OCI-LY7 (cell line): ENCODE measurements around the gene DDX42.

Experiments
- EZH2phosphoT487 ChIP-seq: fragments of 200-600 bp; sonication (generic); IDR thresholded peaks from 2 replicates; pipeline ENCODE4 v1.6.1; 2018; ENCODE audit warnings: low read depth, borderline replicate concordance, mild to moderate bottlenecking, mixed run types, antibody characterized with exemption, low read length, moderate library complexity, mixed read lengths
- TF ChIP-seq, protein P1 (sequence below): fragments of 200-600 bp; sonication (generic); conservative IDR thresholded peaks from 2 replicates; pipeline ENCODE4 v1.5.1; 2014; ENCODE audit warnings: mild to moderate bottlenecking, antibody characterized with exemption, low read length, moderate library complexity, mixed read lengths

DNA sequence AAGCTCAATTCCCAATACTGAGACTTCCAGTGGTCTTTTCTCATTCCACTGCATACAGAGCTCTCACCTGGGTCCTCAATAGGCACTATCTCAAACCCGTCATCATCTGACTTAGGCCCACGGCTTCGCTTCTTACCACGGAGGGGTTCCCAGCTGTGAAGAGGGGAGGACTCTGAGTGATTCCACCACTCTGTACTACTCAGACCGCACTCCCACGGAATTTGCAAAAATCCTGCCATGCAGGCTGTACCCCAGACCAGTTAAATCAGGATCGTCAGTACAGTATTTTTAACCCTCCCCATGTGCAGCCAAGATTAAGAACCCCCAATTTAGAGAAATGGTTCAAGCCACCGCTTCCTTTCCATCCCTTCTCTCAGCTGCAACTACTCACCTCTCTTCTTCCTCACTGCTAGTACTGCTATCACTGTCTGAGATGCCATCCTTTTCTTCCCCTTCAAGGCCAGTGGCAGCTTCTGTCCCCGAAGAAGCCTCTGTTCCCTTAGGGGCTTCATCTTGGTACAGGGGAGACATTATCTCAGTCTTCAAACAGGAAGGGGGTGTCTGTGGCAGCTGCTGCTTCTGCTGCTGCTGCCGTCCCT, 47.1 kb downstream of the DDX42 start:
- no peak for TF ChIP-seq EZH2phosphoT487
- TF ChIP-seq, protein P1, sequence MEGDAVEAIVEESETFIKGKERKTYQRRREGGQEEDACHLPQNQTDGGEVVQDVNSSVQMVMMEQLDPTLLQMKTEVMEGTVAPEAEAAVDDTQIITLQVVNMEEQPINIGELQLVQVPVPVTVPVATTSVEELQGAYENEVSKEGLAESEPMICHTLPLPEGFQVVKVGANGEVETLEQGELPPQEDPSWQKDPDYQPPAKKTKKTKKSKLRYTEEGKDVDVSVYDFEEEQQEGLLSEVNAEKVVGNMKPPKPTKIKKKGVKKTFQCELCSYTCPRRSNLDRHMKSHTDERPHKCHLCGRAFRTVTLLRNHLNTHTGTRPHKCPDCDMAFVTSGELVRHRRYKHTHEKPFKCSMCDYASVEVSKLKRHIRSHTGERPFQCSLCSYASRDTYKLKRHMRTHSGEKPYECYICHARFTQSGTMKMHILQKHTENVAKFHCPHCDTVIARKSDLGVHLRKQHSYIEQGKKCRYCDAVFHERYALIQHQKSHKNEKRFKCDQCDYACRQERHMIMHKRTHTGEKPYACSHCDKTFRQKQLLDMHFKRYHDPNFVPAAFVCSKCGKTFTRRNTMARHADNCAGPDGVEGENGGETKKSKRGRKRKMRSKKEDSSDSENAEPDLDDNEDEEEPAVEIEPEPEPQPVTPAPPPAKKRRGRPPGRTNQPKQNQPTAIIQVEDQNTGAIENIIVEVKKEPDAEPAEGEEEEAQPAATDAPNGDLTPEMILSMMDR = no peak
